ENCODE results near the gene ZSWIM3.
"Not testable (repeated sequence)": the region's sequence is repeated elsewhere in the genome, so short reads cannot be mapped to it uniquely, and the experiment has no call there.

DNA sequence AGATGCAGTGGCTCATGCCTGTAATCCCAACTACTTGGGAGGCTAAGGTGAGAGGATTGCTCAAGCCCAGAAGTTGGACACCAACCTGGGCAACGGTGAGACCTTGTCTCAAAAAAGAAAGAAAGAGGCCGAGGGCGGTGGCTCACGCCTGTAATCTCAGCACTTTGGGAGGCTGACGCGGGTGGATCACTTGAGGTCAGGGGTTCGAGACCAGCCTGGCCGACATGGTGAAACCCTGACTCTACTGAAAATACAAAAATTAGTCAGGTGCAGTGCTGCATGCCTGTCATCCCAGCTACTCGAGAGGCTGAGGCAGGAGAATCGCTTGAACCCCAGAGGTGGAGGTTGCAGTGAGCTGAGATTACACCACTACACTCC lies 16.7 kb downstream of the ZSWIM3 start:
- TF ChIP-seq, protein P1, sequence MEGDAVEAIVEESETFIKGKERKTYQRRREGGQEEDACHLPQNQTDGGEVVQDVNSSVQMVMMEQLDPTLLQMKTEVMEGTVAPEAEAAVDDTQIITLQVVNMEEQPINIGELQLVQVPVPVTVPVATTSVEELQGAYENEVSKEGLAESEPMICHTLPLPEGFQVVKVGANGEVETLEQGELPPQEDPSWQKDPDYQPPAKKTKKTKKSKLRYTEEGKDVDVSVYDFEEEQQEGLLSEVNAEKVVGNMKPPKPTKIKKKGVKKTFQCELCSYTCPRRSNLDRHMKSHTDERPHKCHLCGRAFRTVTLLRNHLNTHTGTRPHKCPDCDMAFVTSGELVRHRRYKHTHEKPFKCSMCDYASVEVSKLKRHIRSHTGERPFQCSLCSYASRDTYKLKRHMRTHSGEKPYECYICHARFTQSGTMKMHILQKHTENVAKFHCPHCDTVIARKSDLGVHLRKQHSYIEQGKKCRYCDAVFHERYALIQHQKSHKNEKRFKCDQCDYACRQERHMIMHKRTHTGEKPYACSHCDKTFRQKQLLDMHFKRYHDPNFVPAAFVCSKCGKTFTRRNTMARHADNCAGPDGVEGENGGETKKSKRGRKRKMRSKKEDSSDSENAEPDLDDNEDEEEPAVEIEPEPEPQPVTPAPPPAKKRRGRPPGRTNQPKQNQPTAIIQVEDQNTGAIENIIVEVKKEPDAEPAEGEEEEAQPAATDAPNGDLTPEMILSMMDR (IDR thresholded peaks at IDR 0.05 in 4 of 5, conservative IDR thresholded peaks at IDR 0.05 in 1 of 5): not testable (repeated sequence)
- not testable (repeated sequence) for TF ChIP-seq POLR2A (IDR thresholded peaks at IDR 0.05)

All from gastrocnemius medialis (tissue), 4 donors.